Measurements from ENCODE around the gene TNFRSF12A.

TNFRSF12A gene

GRCh38 chr16:3027489-3027795, 7.3 kb downstream of the TNFRSF12A start:
- no peak for DNase-seq

GRCh38 chr16:3027983-3028715, 8.0 kb downstream of the TNFRSF12A start:
- peak; percentile 93 to 95 for DNase-seq

- DNase-seq: no peak
Observed at GRCh38 chr16:3028716-3029319, 8.7 kb downstream of the TNFRSF12A start.

GRCh38 chr16:3029491-3030221, 9.5 kb downstream of the TNFRSF12A start:
- DNase-seq: no peak

- DNase-seq: no peak
Observed at GRCh38 chr16:3030222-3031212, 10.3 kb downstream of the TNFRSF12A start.

- DNase-seq: no peak
Observed at GRCh38 chr16:3032624-3033023, 12.5 kb downstream of the TNFRSF12A start.

GRCh38 chr16:3035289-3035971, 15.3 kb downstream of the TNFRSF12A start:
- DNase-seq: no peak

GRCh38 chr16:3035972-3036725, 16.0 kb downstream of the TNFRSF12A start:
- no peak for DNase-seq

GRCh38 chr16:3036726-3037315, 16.7 kb downstream of the TNFRSF12A start, which contains the start of gene BICDL2:
TSS of gene BICDL2 (minus strand) at chr16:3036944. CDS start at chr16:3035496, 1,448 bp downstream.
- DNase-seq: no peak

GRCh38 chr16:3038256-3038655, 18.1 kb downstream of the TNFRSF12A start:
- DNase-seq: no peak

- DNase-seq: no peak
Observed at GRCh38 chr16:3038896-3039295, 18.7 kb downstream of the TNFRSF12A start.

GRCh38 chr16:3042376-3042775, 22.2 kb downstream of the TNFRSF12A start:
- no peak for DNase-seq

- no peak for DNase-seq
Observed at GRCh38 chr16:3044708-3045107, 24.5 kb downstream of the TNFRSF12A start.

- no peak for DNase-seq
Observed at GRCh38 chr16:3045758-3046640, 25.8 kb downstream of the TNFRSF12A start, which contains the start of gene MMP25. TSS of gene MMP25 (plus strand) at chr16:3046561. CDS start at chr16:3046918, 357 bp downstream.

GRCh38 chr16:3046641-3047386, 26.6 kb downstream of the TNFRSF12A start:
- no peak for DNase-seq

- DNase-seq: no peak
Observed at GRCh38 chr16:3047387-3047720, 27.2 kb downstream of the TNFRSF12A start.

GRCh38 chr16:3049921-3050481, 29.8 kb downstream of the TNFRSF12A start:
- no peak for DNase-seq

- DNase-seq: no peak
Observed at GRCh38 chr16:3050487-3050886, 30.3 kb downstream of the TNFRSF12A start.

GRCh38 chr16:3051009-3051408, 30.8 kb downstream of the TNFRSF12A start:
- no peak for DNase-seq

Measured in NCI-H187 (cell line).